ENCODE results near the gene THSD1.

The THSD1 gene

GRCh38 chr13:52395704-52396103, 10.3 kb downstream of the THSD1 start:
- no peak for TF ChIP-seq CTCF (IDR thresholded peaks at IDR 0.05; ENCODE audit: low read depth, low read length, missing control alignments)
- in situ Hi-C loops (cut with HindIII; ENCODE audit: low sequenced_read_pairs), result no loop called here
- H3K4me3 ChIP-seq (ENCODE audit: low read depth, low read length), result no peak overlapping the region
- no peak for DNase-seq (ENCODE audit: low read depth)

DNA sequence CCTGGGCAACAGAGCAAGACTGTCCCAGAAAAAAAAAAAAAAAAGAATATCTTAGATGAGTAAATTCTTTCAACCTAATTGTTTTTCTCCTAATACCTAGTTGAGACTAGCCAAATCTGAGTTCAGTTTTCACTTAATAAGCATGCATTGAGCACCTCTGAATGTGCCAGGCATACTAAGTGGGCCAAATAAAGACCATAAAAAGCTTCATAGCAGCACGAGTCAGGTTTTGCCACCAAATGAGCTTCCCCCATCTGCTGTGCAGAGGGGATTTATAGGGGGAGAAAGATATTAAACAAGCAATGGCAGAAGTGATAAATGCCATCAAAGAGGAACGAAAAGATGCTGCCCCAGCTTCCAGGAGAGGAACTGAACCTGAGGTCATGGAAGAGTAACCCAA, 11.4 kb downstream of the THSD1 start:
- H3K4me3 ChIP-seq (ENCODE audit: low read depth, low read length), result no peak overlapping the region
- in situ Hi-C loops (cut with HindIII; ENCODE audit: low sequenced_read_pairs), result no loop called here
- TF ChIP-seq CTCF (IDR thresholded peaks at IDR 0.05; ENCODE audit: low read depth, low read length, missing control alignments), result no peak
- DNase-seq (ENCODE audit: low read depth), result no peak

- no peak overlapping the region for H3K4me3 ChIP-seq (ENCODE audit: low read depth, low read length)
- in situ Hi-C loops (cut with HindIII; ENCODE audit: low sequenced_read_pairs), result no loop called here
- no peak for DNase-seq (ENCODE audit: low read depth)
- no peak for TF ChIP-seq CTCF (IDR thresholded peaks at IDR 0.05; ENCODE audit: low read depth, low read length, missing control alignments)
These were observed 12.2 kb downstream of the THSD1 start for GRCh38 chr13:52393572-52394357.

GRCh38 chr13:52387721-52388120, 18.3 kb downstream of the THSD1 start:
- in situ Hi-C loops (cut with HindIII; ENCODE audit: low sequenced_read_pairs), result no loop called here
- no peak overlapping the region for H3K4me3 ChIP-seq (ENCODE audit: low read depth, low read length)
- TF ChIP-seq CTCF (IDR thresholded peaks at IDR 0.05; ENCODE audit: low read depth, low read length, missing control alignments), result no peak
- no peak for DNase-seq (ENCODE audit: low read depth)

- no peak overlapping the region for H3K4me3 ChIP-seq (ENCODE audit: low read depth, low read length)
- no peak for DNase-seq (ENCODE audit: low read depth)
- TF ChIP-seq CTCF (IDR thresholded peaks at IDR 0.05; ENCODE audit: low read depth, low read length, missing control alignments), result no peak
- in situ Hi-C loops (cut with HindIII; ENCODE audit: low sequenced_read_pairs), result no loop called here
These were observed 20.1 kb downstream of the THSD1 start for GRCh38 chr13:52385870-52386269.

DNA sequence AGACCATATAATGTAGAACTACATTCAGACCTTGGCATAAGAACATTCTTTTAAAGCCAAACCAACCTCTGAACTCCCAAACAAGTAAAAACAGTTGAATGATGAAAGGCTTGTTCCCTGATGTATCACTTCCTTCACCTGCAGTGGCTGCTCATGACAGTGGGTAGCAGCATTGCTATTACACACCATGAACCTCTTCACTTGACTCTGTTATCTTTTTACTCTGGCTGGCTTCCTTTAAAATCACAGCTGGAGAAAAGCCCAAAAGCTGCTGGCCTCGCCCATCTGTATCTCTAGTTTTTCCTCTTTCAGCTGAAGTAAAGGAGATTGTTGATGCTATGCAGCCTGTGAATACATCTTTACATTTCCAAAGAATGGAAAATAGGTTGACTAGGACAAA, 22.6 kb downstream of the THSD1 start:
- no peak for DNase-seq (ENCODE audit: low read depth)
- no peak for TF ChIP-seq CTCF (IDR thresholded peaks at IDR 0.05; ENCODE audit: low read depth, low read length, missing control alignments)
- H3K4me3 ChIP-seq (ENCODE audit: low read depth, low read length), result no peak overlapping the region
- in situ Hi-C loops (cut with HindIII; ENCODE audit: low sequenced_read_pairs), result no loop called here

Measured in astrocyte of the cerebellum (primary cell).